K562 (cell line): ENCODE measurements around the gene HHATL. TPM values are rescaled to one million over a fixed set of nuclear protein-coding genes. Genes with fewer than 3 reads are reported as not detected.

Experiments used
- ATAC-seq: fragments of 200-7000 bp; cut with Tn5 transposase; 3 replicates; pipeline ENCODE4 v1.9.1; 2020; ENCODE audit warnings: moderate library complexity
- BruUV-seq: library from RNA; stranded (reverse); fragments of 400-500 nt; replicated peaks from 2 replicates; lab custom pipeline; 2021; lab: Mats Ljungman, UMichigan
- CTCF ChIA-PET: fragments of 300-600 bp; formaldehyde crosslinking; extraction: SDS; loops from one replicate; lab custom pipeline; 2021; ENCODE audit warnings: low intra/inter-chr PET ratio; lab: Yijun Ruan, JAX
- POLR2A ChIA-PET: fragments of 300-600, 350-650 bp; sonication (Branson Sonifier 250); formaldehyde crosslinking; extraction: SDS; loops from one replicate; lab custom pipeline; 2021; ENCODE audit warnings: antibody characterized with exemption, inconsistent platforms; lab: Yijun Ruan, JAX
- DNase-seq, 4 experiments: peaks; one replicate each; pipeline versions ENCODE4 v3.0.0 to v3.0.0-alpha.2; 2011 to 2018; ENCODE audit warnings: low spot score in 3 of 4, mixed read lengths in 3 of 4; ENCODE audit errors: extremely low read depth in 1 of 4
- FAIRE-seq: peaks from 2 replicates; lab custom pipeline; 2011; peaks lifted over from hg19 to GRCh38; lab: Jason Lieb, UNC
- H2AFZ ChIP-seq: 2 replicates; pipeline ENCODE4 v1.6.0; 2011; ENCODE audit warnings: low read depth, low read length, control low read depth, inconsistent platforms
- H3K27ac ChIP-seq: fragments of 200-600 bp; 3 replicates; pipeline ENCODE4 v1.8.0; 2011; ENCODE audit warnings: low read depth, mild to moderate bottlenecking, control low read depth, inconsistent platforms, low read length, moderate library complexity, mixed read lengths; ENCODE audit errors: extremely low read depth
- H3K27me3 ChIP-seq, 2 experiments: fragments of 300-600 bp in 1 of 2; 2 replicates in 1 of 2; 3 replicates in 1 of 2; pipeline versions ENCODE4 v1.6.0 to v1.8.0; 2011; ENCODE audit warnings: inconsistent platforms in 2 of 2, low read length in 2 of 2, mild to moderate bottlenecking in 1 of 2, mixed read lengths in 1 of 2, moderate library complexity in 1 of 2; ENCODE audit not compliant: control insufficient read depth in 2 of 2, insufficient read depth in 2 of 2
- H3K36me3 ChIP-seq: fragments of 300-600 bp; 3 replicates; pipeline ENCODE4 v1.8.0; 2011; ENCODE audit warnings: mild to moderate bottlenecking, low read length, inconsistent platforms; ENCODE audit not compliant: control insufficient read depth, insufficient read depth
- H3K4me1 ChIP-seq, 2 experiments: fragments of 200-600 bp in 1 of 2; replicated peaks in 1 of 2; 2 replicates in 1 of 2; 3 replicates in 1 of 2; pipeline versions ENCODE4 v1.5.1 to v1.8.0; 2011; ENCODE audit warnings: inconsistent platforms in 2 of 2, low read length in 2 of 2, mild to moderate bottlenecking in 1 of 2, mixed read lengths in 1 of 2, moderate library complexity in 1 of 2; ENCODE audit not compliant: control insufficient read depth in 2 of 2, insufficient read depth in 2 of 2
- H3K4me2 ChIP-seq: 2 replicates; pipeline ENCODE4 v1.6.1; 2011; ENCODE audit warnings: low read length, control low read depth, inconsistent platforms, mixed read lengths; ENCODE audit not compliant: insufficient read depth
- H3K4me3 ChIP-seq: fragments of 200-600 bp; sonication (generic), shearing (Covaris generic); 2 replicates; pipeline ENCODE4 v1.5.1; 2016; ENCODE audit warnings: control low read depth, inconsistent platforms
- H3K79me2 ChIP-seq: fragments of 200-600 bp; 3 replicates; pipeline ENCODE4 v1.8.0; 2011; ENCODE audit warnings: low read length, inconsistent platforms; ENCODE audit not compliant: control insufficient read depth, insufficient read depth
- H3K9ac ChIP-seq, 2 experiments: 2 replicates each; pipeline versions ENCODE4 v1.6.0 to v1.6.1; 2011; ENCODE audit warnings: low read depth in 2 of 2, low read length in 2 of 2, control low read depth in 1 of 2, inconsistent platforms in 1 of 2, mild to moderate bottlenecking in 1 of 2, mixed read lengths in 1 of 2; ENCODE audit not compliant: insufficient read depth in 1 of 2
- H3K9me1 ChIP-seq: one replicate; pipeline ENCODE4 v1.6.0; 2011; ENCODE audit warnings: inconsistent platforms, mild to moderate bottlenecking, low read length, moderate library complexity; ENCODE audit not compliant: control insufficient read depth, insufficient read depth
- H3K9me3 ChIP-seq: replicated peaks from 2 replicates; pipeline ENCODE4 v1.5.1; 2011; ENCODE audit warnings: low read depth, low read length, inconsistent platforms; ENCODE audit not compliant: control insufficient read depth, insufficient read depth
- H4K20me1 ChIP-seq: replicated peaks from 2 replicates; pipeline ENCODE4 v1.6.1; 2011; ENCODE audit warnings: low read length, inconsistent platforms, mixed read lengths; ENCODE audit not compliant: control insufficient read depth, insufficient read depth
- CEBPG ChIP-seq, 3 experiments: fragments of 200-800 bp in 1 of 3; sonication (Bioruptor generic) in 1 of 3; sonication (generic) in 1 of 3; formaldehyde crosslinking in 1 of 3; IDR thresholded peaks in 2 of 3; conservative IDR thresholded peaks in 1 of 3; 2 replicates each; pipeline versions ENCODE4 v1.6.1 to v1.8.0; 2016 to 2022; ENCODE audit warnings: missing compliant biosample characterization in 2 of 3, missing genetic modification characterization in 2 of 3, mild to moderate bottlenecking in 1 of 3, missing genetic modification reagents in 1 of 3
- CREB1 ChIP-seq, 2 experiments: sonication (generic) in 1 of 2; formaldehyde crosslinking in 1 of 2; IDR thresholded peaks; 2 replicates each; pipeline versions ENCODE4 v1.6.1 to v1.8.0; 2012 to 2022; ENCODE audit warnings: inconsistent platforms in 1 of 2, mild to moderate bottlenecking in 1 of 2, missing genetic modification reagents in 1 of 2, moderate library complexity in 1 of 2
- FOXA3 ChIP-seq, 2 experiments: fragments of 450-650 bp in 1 of 2; sonication (generic) in 1 of 2; formaldehyde crosslinking; IDR thresholded peaks in 1 of 2; conservative IDR thresholded peaks in 1 of 2; 2 replicates each; pipeline versions ENCODE4 v1.4.0 to v1.8.0; 2020 to 2022; ENCODE audit warnings: mild to moderate bottlenecking in 2 of 2, missing genetic modification reagents in 1 of 2
- FOXM1 ChIP-seq, 2 experiments: fragments of 450-650 bp in 1 of 2; sonication (generic) in 1 of 2; formaldehyde crosslinking in 1 of 2; IDR thresholded peaks; 2 replicates each; pipeline versions ENCODE4 v1.6.1 to v1.9.0; 2017 to 2022; ENCODE audit warnings: low read depth in 2 of 2, mild to moderate bottlenecking in 2 of 2, missing genetic modification reagents in 1 of 2, moderate library complexity in 1 of 2
- GABPB1 ChIP-seq: sonication (generic); formaldehyde crosslinking; IDR thresholded peaks from 2 replicates; pipeline ENCODE4 v1.8.0; 2022; ENCODE audit warnings: mild to moderate bottlenecking, missing genetic modification reagents
- RNF219 ChIP-seq: fragments of 250-450 bp; sonication (Bioruptor Pico); IDR thresholded peaks from 2 replicates; pipeline ENCODE4 v1.5.0; 2022; ENCODE audit warnings: mild to moderate bottlenecking
- SAP30 ChIP-seq: fragments of 200-600 bp; sonication (generic); IDR thresholded peaks from 2 replicates; pipeline ENCODE4 v1.6.1; 2012; ENCODE audit warnings: borderline replicate concordance, low read depth, mild to moderate bottlenecking, moderate library complexity, low read length, control low read depth, inconsistent platforms; ENCODE audit not compliant: insufficient read depth, poor library complexity, severe bottlenecking
- TARDBP ChIP-seq: fragments of 450-650 bp; IDR thresholded peaks from 2 replicates; pipeline ENCODE4 v1.6.1; 2016
- TBL1XR1 ChIP-seq, 2 experiments: IDR thresholded peaks; 2 replicates each; pipeline ENCODE4 v1.6.1; 2012; ENCODE audit warnings: improper control_type of control experiment in 2 of 2, low read length in 2 of 2, mild to moderate bottlenecking in 1 of 2
- ZBTB26 ChIP-seq: fragments of 450-650 bp; formaldehyde crosslinking; IDR thresholded peaks from 2 replicates; pipeline ENCODE4 v1.4.0; 2022; ENCODE audit warnings: missing genetic modification characterization
- ZNF274 ChIP-seq: IDR thresholded peaks from 2 replicates; pipeline ENCODE4 v1.6.1; 2011; ENCODE audit warnings: low read depth, mild to moderate bottlenecking, low read length, moderate library complexity, borderline replicate concordance
- ZNF583 ChIP-seq: fragments of 250-450 bp; sonication (Bioruptor Pico); IDR thresholded peaks from 2 replicates; pipeline ENCODE4 v1.4.0; 2020
- WGBS: fragments of 100-300 bp; shearing (Covaris generic); methylation state at CpG from one replicate; pipeline ENCODE4 v1.1.6; 2016; ENCODE audit warnings: low coverage, mixed read lengths; ENCODE audit not compliant: insufficient coverage; ENCODE audit errors: missing lambda C conversion rate; 5-methylcytosine and 5-hydroxymethylcytosine counted together
- in situ Hi-C: fragments of 300-500 bp; cut with MboI; formaldehyde crosslinking; loops from 4 replicates; pipeline ENCODE4 v1.15.0; 2018; ENCODE audit warnings: inconsistent platforms, mixed read lengths
- intact Hi-C: fragments of 100-400 bp; cut with micrococcal nuclease; formaldehyde crosslinking; loops from 2 replicates; pipeline ENCODE4 v1.14.2; 2022
- polyA plus RNA-seq, 8 experiments: library from polyadenylated mRNA; depleted of rRNA in 4 of 8; stranded (reverse) in 5 of 8; unstranded in 3 of 8; fragments of >200 nt; fragmentation: Nextera tagmentation in 2 of 8; fragmentation: Illumina TruSeq in 1 of 8; extraction: Ambion mirVana in 2 of 8; extraction: Trizol in 1 of 8; gene quantifications; 2 replicates each; pipeline versions ENCODE4 v1.2.1 to v1.2.3, GENCODE V29; 2011 to 2014; ENCODE audit warnings: inconsistent platforms in 1 of 8, missing spikeins in 1 of 8
- total RNA-seq, 7 experiments: library from RNA; depleted of rRNA in 6 of 7; stranded (reverse); fragments of >200 nt in 6 of 7; fragmentation: Illumina TruSeq in 2 of 7; extraction: Trizol in 2 of 7; gene quantifications; 2 replicates each; pipeline versions ENCODE4 v1.2.1 to v1.2.3, GENCODE V29; 2011 to 2021; ENCODE audit warnings: low replicate concordance in 1 of 7

HHATL gene
- total and polyA plus RNA-seq, 9 of the 15 experiments (the other 6 are each of a cell fraction or from before 2014, with no cell fraction given) = not detected

- peaks cover 6 to 36% of the 10 kb centered on the region in 2 experiments for H3K27me3 ChIP-seq
- peak; percentile 76 for FAIRE-seq
- DNase-seq = peak; percentile 74 to 95 (median 92)
- no peaks in the 10 kb centered on the region for H3K9me3 ChIP-seq
- CTCF ChIA-PET = interaction anchor here (0.6 kb wide), 1 partner anchor 129 kb away, joined by 4 read pairs; no protein-coding TSS in a partner anchor
- POLR2A ChIA-PET = interaction anchor here (0.6 kb wide), 1 partner anchor 9 kb away, joined by 4 read pairs; no protein-coding TSS in a partner anchor
- no peak overlapping the region for H3K4me3 ChIP-seq
- no peaks in the 10 kb centered on the region for H3K36me3 ChIP-seq
- H3K27ac ChIP-seq = no peak overlapping the region
- no peak overlapping the region for H2AFZ ChIP-seq
- intact Hi-C loops (no loop called here), in situ Hi-C loops (no loop called here)
- H3K9me1 ChIP-seq = peaks cover 5% of the 10 kb centered on the region
- peak; percentile 93 for ATAC-seq
- no peak overlapping the region for H3K9ac ChIP-seq
- peaks cover 19% of the 10 kb centered on the region for H4K20me1 ChIP-seq
- no peak overlapping the region for H3K4me2 ChIP-seq
- 4% methylated on average over 15 of the region's 15 CpGs for WGBS
- no peaks in the 10 kb centered on the region for H3K79me2 ChIP-seq
- peaks cover 0 to 17% of the 10 kb centered on the region in 2 experiments; a peak in 1 of 5 replicates for H3K4me1 ChIP-seq
- no TSS peak for BruUV-seq
- TF ChIP-seq RNF219 (CRISPR knock-in tag) (no peak), TARDBP (no peak), FOXM1 (IDR thresholded peaks at IDR 0.05; ENCODE audit: low read depth) (no peak), FOXM1 (CRISPR knock-in tag; IDR thresholded peaks at IDR 0.05; ENCODE audit: low read depth) (no peak), TBL1XR1 (IDR thresholded peaks at IDR 0.05; ENCODE audit: low read length in 2 of 2) (no peak), CREB1 (IDR thresholded peaks at IDR 0.05) (no peak), CREB1 (CRISPR knock-in tag; IDR thresholded peaks at IDR 0.05) (no peak), ZBTB26 (CRISPR knock-in tag) (no peak; the same call in 1 of the 2 replicates), ZNF274 (no peak), ZNF583 (no peak), FOXA3 (CRISPR knock-in tag; conservative IDR thresholded peaks at IDR 0.05 in 1 of 2, IDR thresholded peaks at IDR 0.05 in 1 of 2) (no peak), CEBPG (CRISPR knock-in tag; IDR thresholded peaks at IDR 0.05) (no peak), CEBPG (tag; conservative IDR thresholded peaks at IDR 0.05 in 1 of 2, IDR thresholded peaks at IDR 0.05 in 1 of 2) (no peak), GABPB1 (CRISPR knock-in tag) (peak; percentile 60; the same call in 1 of the 2 replicates), SAP30 (no peak)
Observed at GRCh38 chr3:42701371-42702065, 1.1 kb downstream of the HHATL start.
